Nephron progenitor cell (in vitro differentiated cells): Measurements from ENCODE around the gene STUM.

Experiments
- DNase-seq: peaks from one replicate; pipeline ENCODE4 v3.0.0; 2021
- H3K27ac Mint-ChIP-seq: 2 replicates; pipeline ENCODE4 v1.8.0; 2021; ENCODE audit warnings: mild to moderate bottlenecking, moderate library complexity, mixed read lengths
- H3K27me3 Mint-ChIP-seq: 2 replicates; pipeline ENCODE4 v1.8.0; 2021; ENCODE audit warnings: mild to moderate bottlenecking, low read depth, mixed read lengths; ENCODE audit not compliant: poor library complexity
- H3K36me3 Mint-ChIP-seq: 2 replicates; pipeline ENCODE4 v1.8.0; 2021; ENCODE audit warnings: low read depth, mixed read lengths
- H3K4me1 Mint-ChIP-seq: 2 replicates; pipeline ENCODE4 v1.8.0; 2021; ENCODE audit warnings: mixed read lengths
- H3K4me3 Mint-ChIP-seq: 2 replicates; pipeline ENCODE4 v1.8.0; 2021; ENCODE audit warnings: mild to moderate bottlenecking, moderate library complexity, mixed read lengths
- H3K9me3 Mint-ChIP-seq: 2 replicates; pipeline ENCODE4 v1.8.0; 2021; ENCODE audit warnings: mild to moderate bottlenecking, moderate library complexity, mixed read lengths
- CTCF ChIP-seq: fragments of 200-600 bp; sonication (generic); IDR thresholded peaks from 2 replicates; pipeline ENCODE4 v1.5.0; 2021; ENCODE audit warnings: antibody characterized with exemption

Gene STUM

GRCh38 chr1:226619031-226619430, 70.5 kb downstream of the STUM start:
- Mint-ChIP-seq H3K4me1 (no peaks in the 10 kb centered on the region), H3K4me3 (no peak overlapping the region), H3K36me3 (no peaks in the 10 kb centered on the region), H3K27ac (no peak overlapping the region), H3K27me3 (peaks cover 17% of the 10 kb centered on the region), H3K9me3 (peaks cover 34% of the 10 kb centered on the region)
- no peak for TF ChIP-seq CTCF
- no peak for DNase-seq

- TF ChIP-seq CTCF: no peak
- no peak for DNase-seq
- Mint-ChIP-seq H3K9me3 (peaks cover 16% of the 10 kb centered on the region), H3K27me3 (peaks cover 20% of the 10 kb centered on the region), H3K4me1 (no peaks in the 10 kb centered on the region), H3K27ac (no peak overlapping the region), H3K36me3 (no peaks in the 10 kb centered on the region), H3K4me3 (no peak overlapping the region)
These were observed 73.4 kb downstream of the STUM start for GRCh38 chr1:226622012-226622411.

GRCh38 chr1:226624526-226624925, 76.0 kb downstream of the STUM start:
- Mint-ChIP-seq H3K36me3 (no peaks in the 10 kb centered on the region), H3K9me3 (peaks cover 15% of the 10 kb centered on the region)
- no peak for DNase-seq

GRCh38 chr1:226625326-226625725, 76.8 kb downstream of the STUM start:
- Mint-ChIP-seq H3K27ac (no peak overlapping the region), H3K27me3 (peaks cover 29% of the 10 kb centered on the region), H3K9me3 (peaks cover 15% of the 10 kb centered on the region), H3K4me3 (no peak overlapping the region), H3K4me1 (peaks cover 11% of the 10 kb centered on the region), H3K36me3 (no peaks in the 10 kb centered on the region)
- TF ChIP-seq CTCF: no peak
- no peak for DNase-seq

More at GRCh38 chr1:226624526-226624925, 76.0 kb downstream of the STUM start:
- peaks cover 11% of the 10 kb centered on the region for H3K4me1 Mint-ChIP-seq
- H3K27me3 Mint-ChIP-seq: peaks cover 25% of the 10 kb centered on the region
- no peak for TF ChIP-seq CTCF
- H3K27ac Mint-ChIP-seq: no peak overlapping the region
- H3K4me3 Mint-ChIP-seq: no peak overlapping the region

GRCh38 chr1:226625832-226626576, 77.4 kb downstream of the STUM start:
- no peak overlapping the region for H3K27ac Mint-ChIP-seq
- TF ChIP-seq CTCF: no peak
- no peak overlapping the region for H3K4me3 Mint-ChIP-seq
- H3K9me3 Mint-ChIP-seq: peaks cover 15% of the 10 kb centered on the region
- no peak for DNase-seq
- peaks cover 32% of the 10 kb centered on the region for H3K27me3 Mint-ChIP-seq
- no peaks in the 10 kb centered on the region for H3K36me3 Mint-ChIP-seq
- H3K4me1 Mint-ChIP-seq: peaks cover 11% of the 10 kb centered on the region

GRCh38 chr1:226626577-226626956, 78.0 kb downstream of the STUM start:
- peaks cover 32% of the 10 kb centered on the region for H3K27me3 Mint-ChIP-seq
- H3K9me3 Mint-ChIP-seq: peaks cover 9% of the 10 kb centered on the region
- DNase-seq: peak; percentile 70
- no peak overlapping the region for H3K4me3 Mint-ChIP-seq
- peaks cover 16% of the 10 kb centered on the region for H3K4me1 Mint-ChIP-seq
- no peaks in the 10 kb centered on the region for H3K36me3 Mint-ChIP-seq
- peak; percentile 92 for TF ChIP-seq CTCF
- H3K27ac Mint-ChIP-seq: no peak overlapping the region
